ENCODE results near the gene OSER1.

DNA sequence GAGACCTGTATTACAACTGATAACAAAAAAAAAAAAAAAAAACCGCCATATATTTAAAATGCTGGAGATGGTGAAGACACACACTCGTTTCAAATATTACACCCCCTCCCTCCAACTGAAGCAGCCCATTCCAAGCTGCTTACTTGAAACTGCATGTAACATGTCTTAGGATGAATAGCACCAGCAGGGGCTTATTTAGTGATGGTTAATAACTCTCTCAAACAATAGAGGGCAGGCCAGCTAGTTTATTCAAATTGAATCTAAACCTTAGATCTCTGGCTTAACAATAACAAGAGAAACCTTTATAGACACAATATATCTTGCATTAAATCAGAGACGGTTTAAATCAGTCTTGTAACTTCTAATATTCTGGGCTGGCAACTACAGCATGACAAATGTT, 14.3 kb downstream of the OSER1 start:
- TF ChIP-seq CTCF (IDR thresholded peaks at IDR 0.05) (no peak), POLR2AphosphoS5 (IDR thresholded peaks at IDR 0.05; ENCODE audit: insufficient read depth in 1 of 2, low read depth in 1 of 2) (no peak), POLR2A (IDR thresholded peaks at IDR 0.05) (no peak)

All from vagina (tissue), 2 donors.